Osteocyte (in vitro differentiated cells): ENCODE data around the gene LRCH1. TPM values are rescaled to one million over a fixed set of nuclear protein-coding genes. Genes with fewer than 3 reads are reported as not detected.

Experiments used
- DNase-seq: peaks from one replicate; pipeline ENCODE4 v3.0.0; 2021; ENCODE audit warnings: mixed read lengths; ENCODE audit not compliant: unreplicated experiment; ENCODE audit errors: extremely low spot score
- H3K27ac Mint-ChIP-seq: one replicate; pipeline ENCODE4 v1.8.0; 2021; ENCODE audit warnings: mild to moderate bottlenecking, mixed read lengths; ENCODE audit not compliant: unreplicated experiment
- H3K27me3 Mint-ChIP-seq: one replicate; pipeline ENCODE4 v1.8.0; 2021; ENCODE audit warnings: mixed read lengths; ENCODE audit not compliant: unreplicated experiment
- H3K36me3 Mint-ChIP-seq: one replicate; pipeline ENCODE4 v1.8.0; 2021; ENCODE audit warnings: mixed read lengths; ENCODE audit not compliant: unreplicated experiment
- H3K4me1 Mint-ChIP-seq: one replicate; pipeline ENCODE4 v1.8.0; 2021; ENCODE audit warnings: mixed read lengths; ENCODE audit not compliant: unreplicated experiment
- H3K4me3 Mint-ChIP-seq: one replicate; pipeline ENCODE4 v1.8.0; 2021; ENCODE audit warnings: mild to moderate bottlenecking, moderate library complexity, mixed read lengths; ENCODE audit not compliant: unreplicated experiment
- H3K9me3 Mint-ChIP-seq: one replicate; pipeline ENCODE4 v1.8.0; 2021; ENCODE audit warnings: mixed read lengths; ENCODE audit not compliant: unreplicated experiment
- total RNA-seq: library from RNA; stranded (reverse); gene quantifications from 2 replicates; pipeline ENCODE4 v1.2.1, GENCODE V29; 2021
- TF ChIP-seq, protein P1 (sequence below): fragments of 200-600 bp; sonication (generic); IDR thresholded peaks from 2 replicates; pipeline ENCODE4 v1.5.0; 2021; ENCODE audit warnings: antibody characterized with exemption, mild to moderate bottlenecking, moderate library complexity

Gene LRCH1
- total RNA-seq, 1 donor from 2014 or later, result 13.9 TPM

DNA sequence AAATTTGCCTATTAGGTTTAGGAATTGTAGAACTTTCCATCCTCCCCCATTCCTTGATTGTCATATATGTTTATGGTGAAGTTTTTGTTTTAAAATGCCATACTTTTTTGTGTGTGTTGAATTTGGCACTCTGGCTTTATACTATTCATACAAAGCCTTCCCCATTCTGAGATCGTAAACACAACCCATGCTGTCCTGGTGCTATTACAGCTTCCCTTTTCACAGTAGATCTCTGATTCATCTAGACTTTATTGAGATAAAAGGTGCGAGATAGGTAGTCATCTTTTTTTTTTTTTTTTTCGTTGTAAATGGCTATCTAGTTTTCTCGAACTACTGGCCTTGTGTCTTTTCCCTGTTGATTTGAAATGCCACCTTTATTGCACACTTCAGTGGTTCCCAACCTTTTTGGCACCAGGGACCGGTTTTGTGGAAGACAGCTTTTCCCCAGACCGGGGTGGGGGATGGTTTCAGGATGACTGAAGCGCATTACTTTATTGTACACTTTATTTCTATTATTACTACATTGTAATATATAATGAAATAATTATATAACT lies 94.6 kb downstream of the LRCH1 start:
- no peaks in the 10 kb centered on the region for H3K9me3 Mint-ChIP-seq
- H3K4me1 Mint-ChIP-seq, result peaks cover 39% of the 10 kb centered on the region
- DNase-seq, result no peak
- H3K36me3 Mint-ChIP-seq, result peaks cover 5% of the 10 kb centered on the region
- no peak overlapping the region for H3K4me3 Mint-ChIP-seq
- no peaks in the 10 kb centered on the region for H3K27me3 Mint-ChIP-seq
- TF ChIP-seq, protein P1, sequence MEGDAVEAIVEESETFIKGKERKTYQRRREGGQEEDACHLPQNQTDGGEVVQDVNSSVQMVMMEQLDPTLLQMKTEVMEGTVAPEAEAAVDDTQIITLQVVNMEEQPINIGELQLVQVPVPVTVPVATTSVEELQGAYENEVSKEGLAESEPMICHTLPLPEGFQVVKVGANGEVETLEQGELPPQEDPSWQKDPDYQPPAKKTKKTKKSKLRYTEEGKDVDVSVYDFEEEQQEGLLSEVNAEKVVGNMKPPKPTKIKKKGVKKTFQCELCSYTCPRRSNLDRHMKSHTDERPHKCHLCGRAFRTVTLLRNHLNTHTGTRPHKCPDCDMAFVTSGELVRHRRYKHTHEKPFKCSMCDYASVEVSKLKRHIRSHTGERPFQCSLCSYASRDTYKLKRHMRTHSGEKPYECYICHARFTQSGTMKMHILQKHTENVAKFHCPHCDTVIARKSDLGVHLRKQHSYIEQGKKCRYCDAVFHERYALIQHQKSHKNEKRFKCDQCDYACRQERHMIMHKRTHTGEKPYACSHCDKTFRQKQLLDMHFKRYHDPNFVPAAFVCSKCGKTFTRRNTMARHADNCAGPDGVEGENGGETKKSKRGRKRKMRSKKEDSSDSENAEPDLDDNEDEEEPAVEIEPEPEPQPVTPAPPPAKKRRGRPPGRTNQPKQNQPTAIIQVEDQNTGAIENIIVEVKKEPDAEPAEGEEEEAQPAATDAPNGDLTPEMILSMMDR, result no peak
- no peak overlapping the region for H3K27ac Mint-ChIP-seq

DNA sequence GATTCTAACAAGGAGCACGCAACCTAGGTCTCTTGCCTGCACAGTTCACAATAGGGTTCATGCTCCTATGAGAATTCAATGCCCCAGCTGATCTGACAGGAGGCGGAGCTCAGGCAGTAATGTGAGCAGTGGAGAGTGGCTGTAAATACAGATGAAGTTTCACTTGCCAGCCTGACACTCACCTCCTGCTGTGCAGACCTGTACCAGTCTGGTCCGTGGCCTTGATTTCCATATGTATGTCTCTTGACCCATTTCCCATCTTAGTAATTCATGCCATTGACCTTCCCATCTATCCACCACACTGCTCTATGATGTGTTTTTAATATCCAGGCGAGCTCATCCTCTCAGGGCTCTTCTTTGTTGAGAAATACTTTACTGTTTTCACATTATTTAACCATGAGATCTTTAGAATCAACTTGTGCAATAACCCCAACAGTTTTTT lies 95.2 kb downstream of the LRCH1 start:
- H3K27me3 Mint-ChIP-seq, result no peaks in the 10 kb centered on the region
- H3K27ac Mint-ChIP-seq, result no peak overlapping the region
- DNase-seq, result no peak
- TF ChIP-seq, protein P1, result no peak
- H3K4me3 Mint-ChIP-seq, result no peak overlapping the region
- peaks cover 6% of the 10 kb centered on the region for H3K36me3 Mint-ChIP-seq
- H3K9me3 Mint-ChIP-seq, result no peaks in the 10 kb centered on the region
- H3K4me1 Mint-ChIP-seq, result peaks cover 33% of the 10 kb centered on the region

DNA sequence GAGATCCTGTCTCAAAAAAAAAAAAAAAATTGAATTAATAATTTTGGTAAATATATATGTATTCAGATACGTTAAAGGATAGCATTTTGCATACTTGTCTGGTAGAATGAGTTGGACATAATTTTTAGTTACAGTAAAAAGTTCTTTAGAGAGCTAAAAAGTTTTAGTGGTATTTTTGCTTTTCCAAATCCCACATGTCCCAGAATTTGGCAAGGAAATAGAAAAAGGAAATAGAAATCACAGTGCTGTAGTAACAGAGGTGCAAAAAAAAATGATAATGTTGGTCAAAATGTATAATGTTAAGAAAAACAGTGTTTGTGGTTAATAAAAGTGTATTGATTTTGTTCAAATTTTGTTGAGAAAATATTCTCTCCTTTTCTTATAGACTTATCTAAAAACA lies 96.8 kb downstream of the LRCH1 start:
- no peak overlapping the region for H3K27ac Mint-ChIP-seq
- H3K27me3 Mint-ChIP-seq, result no peaks in the 10 kb centered on the region
- no peak overlapping the region for H3K4me3 Mint-ChIP-seq
- no peak for DNase-seq
- H3K36me3 Mint-ChIP-seq, result peaks cover 6% of the 10 kb centered on the region
- H3K9me3 Mint-ChIP-seq, result no peaks in the 10 kb centered on the region
- TF ChIP-seq, protein P1, result no peak
- H3K4me1 Mint-ChIP-seq, result peaks cover 33% of the 10 kb centered on the region

DNA sequence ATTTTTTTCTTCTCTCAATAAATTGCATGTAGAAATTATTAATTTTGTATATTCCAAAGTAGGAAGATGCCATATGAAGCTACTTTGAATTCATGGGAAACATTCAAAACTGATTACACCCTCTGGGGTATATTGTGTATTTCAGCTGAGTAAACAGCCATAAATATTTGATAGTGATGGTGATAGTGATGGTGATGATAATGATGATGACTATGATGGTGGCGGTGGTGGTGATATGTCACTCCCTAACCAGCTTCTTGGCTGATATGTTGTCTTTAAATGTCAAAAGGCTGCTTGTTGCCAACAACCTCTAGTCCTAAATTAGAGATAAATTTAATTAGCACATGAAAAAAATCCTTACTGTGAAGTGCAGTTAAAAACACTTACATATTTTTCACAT lies 102.0 kb downstream of the LRCH1 start:
- peak overlapping the region; percentile 85 for H3K27ac Mint-ChIP-seq
- H3K36me3 Mint-ChIP-seq, result peaks cover 6% of the 10 kb centered on the region
- no peaks in the 10 kb centered on the region for H3K9me3 Mint-ChIP-seq
- no peak for DNase-seq
- TF ChIP-seq, protein P1, result no peak
- H3K4me1 Mint-ChIP-seq, result peaks cover 43% of the 10 kb centered on the region
- H3K4me3 Mint-ChIP-seq, result no peak overlapping the region
- no peaks in the 10 kb centered on the region for H3K27me3 Mint-ChIP-seq

DNA sequence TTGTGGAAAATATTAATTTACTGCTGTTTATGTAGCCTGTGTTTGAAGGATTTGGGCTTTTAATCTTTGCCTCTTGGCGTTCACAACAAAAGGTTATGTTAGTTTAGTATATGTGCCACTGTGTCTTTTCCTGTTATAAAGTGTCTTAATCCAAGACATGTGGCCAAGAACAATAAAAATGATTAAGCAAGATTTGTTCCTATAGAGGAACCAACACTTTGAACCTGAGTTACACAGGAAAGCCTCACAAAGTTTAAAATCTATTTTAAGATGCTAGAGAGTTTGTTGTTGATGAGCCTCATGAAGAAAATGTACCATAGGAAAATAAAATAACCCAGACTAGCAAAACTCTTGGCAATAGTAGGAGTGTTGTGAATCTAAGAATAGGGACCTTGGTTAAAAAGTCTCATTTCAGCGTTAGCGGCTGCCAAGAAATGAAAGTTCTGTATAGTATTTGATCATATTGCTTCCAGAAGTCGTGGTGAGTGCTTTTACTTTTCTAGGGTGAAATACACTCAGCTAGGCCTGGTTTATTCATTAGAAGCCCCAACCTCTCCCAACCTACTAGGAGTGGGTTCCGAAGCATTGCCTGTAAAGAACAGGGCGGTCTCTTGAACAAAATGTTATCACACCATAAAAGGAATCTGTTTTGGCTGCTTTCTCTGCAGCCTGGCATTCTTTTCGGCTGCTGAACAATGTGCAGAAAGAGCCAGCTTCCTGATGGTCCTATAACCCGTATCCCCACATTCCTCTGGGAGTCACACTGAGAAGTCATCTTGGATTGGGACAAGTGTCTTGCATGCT lies 102.6 kb downstream of the LRCH1 start:
- H3K4me3 Mint-ChIP-seq, result no peak overlapping the region
- peaks cover 39% of the 10 kb centered on the region for H3K4me1 Mint-ChIP-seq
- H3K27me3 Mint-ChIP-seq, result no peaks in the 10 kb centered on the region
- peak overlapping the region; percentile 85 for H3K27ac Mint-ChIP-seq
- no peak for DNase-seq
- H3K36me3 Mint-ChIP-seq, result peaks cover 4% of the 10 kb centered on the region
- TF ChIP-seq, protein P1, result no peak
- no peaks in the 10 kb centered on the region for H3K9me3 Mint-ChIP-seq
